ENCODE measurements around the gene AMFR.

- TF ChIP-seq REST (IDR thresholded peaks at IDR 0.05; ENCODE audit: borderline replicate concordance in 1 of 2, low read depth in 1 of 2, low read length in 2 of 2) (no peak), HMG20B (CRISPR knock-in tag; conservative IDR thresholded peaks at IDR 0.05) (no peak), PTBP1 (IDR thresholded peaks at IDR 0.05; ENCODE audit: low read depth, low read length, poor library complexity, severe bottlenecking) (no peak)
These were observed 111.0 kb downstream of the AMFR start for GRCh38 chr16:56314244-56314850.
